Ramos (cell line): ENCODE results near the gene USP2.

Source experiments
- in situ Hi-C: fragments of 300-500 bp; cut with MboI; formaldehyde crosslinking; loops from one replicate; pipeline ENCODE4 v1.14.3; 2022; ENCODE audit warnings: low sequenced_read_pairs; ENCODE audit not compliant: unreplicated experiment

The USP2 gene

GRCh38 chr11:119378851-119379465 lies 2.5 kb downstream of the USP2 start:
- in situ Hi-C loops: no loop called here

GRCh38 chr11:119377961-119378667 lies 3.4 kb downstream of the USP2 start:
- in situ Hi-C loops: no loop called here

DNA sequence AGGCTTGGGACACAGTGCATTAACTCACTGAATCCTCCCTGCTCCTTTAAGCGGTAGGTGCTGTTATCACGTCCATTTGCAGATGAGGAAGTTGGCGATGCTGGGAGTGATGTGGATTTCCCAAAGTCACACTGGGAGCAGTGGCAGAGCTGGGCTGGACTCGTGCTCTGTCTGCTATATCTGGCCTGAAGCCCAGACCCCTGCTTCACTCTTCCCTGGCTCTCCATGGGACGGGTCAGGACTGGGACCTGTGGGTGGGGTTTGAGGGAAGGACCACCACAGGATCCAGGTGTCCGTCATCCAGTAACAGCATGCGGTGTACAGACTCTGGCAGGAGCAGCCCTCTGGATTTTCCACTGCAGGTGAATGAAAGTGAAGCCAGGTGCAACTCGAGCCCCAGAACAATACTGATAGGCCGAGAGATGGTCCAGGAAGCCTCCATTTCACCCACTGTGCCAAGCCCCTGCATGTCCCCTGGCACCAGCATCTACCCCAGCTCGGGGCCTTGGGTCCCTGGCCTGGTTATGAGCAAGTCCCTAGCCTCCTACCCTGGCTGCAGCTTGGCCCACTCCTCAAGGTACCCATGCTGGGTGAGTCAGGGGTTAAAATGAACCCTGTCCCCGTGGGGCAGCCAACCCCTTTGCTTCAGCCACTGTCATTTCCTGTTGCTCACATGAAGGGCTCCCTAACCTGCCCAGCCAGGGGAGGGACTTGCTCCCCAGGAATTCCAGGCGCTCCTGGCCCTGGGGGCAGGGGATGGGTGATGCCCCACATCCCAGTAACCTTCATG lies 4.2 kb downstream of the USP2 start:
- in situ Hi-C loops: no loop called here

- in situ Hi-C loops: no loop called here
These were observed 5.2 kb downstream of the USP2 start for GRCh38 chr11:119376197-119376847.

DNA sequence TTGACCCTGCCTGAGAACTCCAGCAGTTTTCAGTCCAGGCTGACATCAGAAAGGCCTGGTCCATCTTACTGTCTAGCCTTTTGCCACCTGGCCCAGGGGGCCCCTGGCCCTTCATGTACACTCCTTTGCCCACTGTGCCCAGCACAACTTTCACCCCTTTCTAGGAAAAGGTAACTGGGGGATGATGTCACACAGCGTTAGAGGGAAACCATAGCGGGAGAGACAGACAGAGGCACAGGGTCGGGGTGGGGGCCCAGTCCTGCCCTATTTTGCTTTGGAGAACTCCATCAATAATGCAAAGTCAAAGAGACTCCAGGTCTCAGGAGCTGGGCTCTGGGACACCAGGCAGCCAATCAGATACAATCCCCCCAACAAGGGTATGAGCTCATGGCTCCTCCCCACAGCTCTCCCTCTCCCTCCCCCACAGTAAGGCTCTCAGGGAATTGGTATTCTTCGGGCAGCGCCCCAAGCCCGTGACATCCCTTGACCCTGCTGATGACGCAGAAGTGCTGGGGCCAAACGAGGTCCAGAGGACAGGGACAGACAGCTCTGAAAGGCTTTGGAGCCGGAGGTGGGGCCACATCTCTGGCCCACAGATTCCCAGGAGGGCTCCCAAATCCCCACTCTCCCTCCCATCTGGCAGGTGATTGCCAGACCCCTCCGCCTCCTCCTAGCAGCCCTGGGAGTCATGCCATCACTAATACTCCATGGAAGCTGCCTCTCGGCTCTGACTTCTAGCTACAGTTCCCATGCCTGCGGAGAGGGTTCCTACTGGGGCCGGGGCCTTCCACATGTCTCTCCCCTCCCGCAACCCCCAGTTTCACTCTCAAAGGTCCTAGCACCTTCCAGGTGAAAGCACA lies 5.9 kb downstream of the USP2 start:
- in situ Hi-C loops: no loop called here

DNA sequence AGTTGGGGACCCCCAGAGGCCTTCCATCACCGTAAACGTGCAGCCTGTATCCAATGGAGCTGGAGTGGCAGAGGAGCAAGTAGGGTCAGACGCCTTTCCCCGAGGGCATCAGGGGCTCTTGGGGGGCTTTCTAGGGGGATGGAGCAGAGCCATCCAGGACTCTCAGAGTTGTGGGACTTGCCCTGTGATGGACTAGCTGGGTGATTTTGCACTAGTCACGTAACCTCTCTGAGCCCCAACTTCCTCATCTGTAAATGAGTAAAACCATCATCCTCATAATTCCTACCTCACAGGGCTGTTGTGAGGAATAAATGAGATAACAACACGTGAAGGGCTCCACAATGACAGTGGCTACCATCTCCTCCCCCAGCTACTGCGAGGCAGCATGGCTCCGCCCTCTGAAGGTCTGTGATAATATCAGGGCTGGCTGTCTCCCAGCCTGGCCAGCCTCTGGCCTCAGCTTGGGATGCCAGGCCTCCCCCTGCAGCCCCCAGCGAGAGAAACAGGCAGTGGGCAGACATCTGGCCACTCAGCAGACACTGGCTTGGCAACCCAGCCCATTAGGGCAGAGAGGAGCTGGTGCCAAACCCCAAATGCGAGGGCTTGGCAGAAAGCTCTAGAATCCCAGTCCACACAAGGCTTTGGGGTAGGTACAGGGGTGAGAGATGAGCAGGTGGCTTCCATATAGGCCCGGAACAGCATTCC lies 6.7 kb downstream of the USP2 start:
- in situ Hi-C loops: no loop called here

- in situ Hi-C loops: no loop called here
These were observed 7.4 kb downstream of the USP2 start for GRCh38 chr11:119373921-119374631.

GRCh38 chr11:119373059-119373920 lies 8.2 kb downstream of the USP2 start:
- in situ Hi-C loops: no loop called here

DNA sequence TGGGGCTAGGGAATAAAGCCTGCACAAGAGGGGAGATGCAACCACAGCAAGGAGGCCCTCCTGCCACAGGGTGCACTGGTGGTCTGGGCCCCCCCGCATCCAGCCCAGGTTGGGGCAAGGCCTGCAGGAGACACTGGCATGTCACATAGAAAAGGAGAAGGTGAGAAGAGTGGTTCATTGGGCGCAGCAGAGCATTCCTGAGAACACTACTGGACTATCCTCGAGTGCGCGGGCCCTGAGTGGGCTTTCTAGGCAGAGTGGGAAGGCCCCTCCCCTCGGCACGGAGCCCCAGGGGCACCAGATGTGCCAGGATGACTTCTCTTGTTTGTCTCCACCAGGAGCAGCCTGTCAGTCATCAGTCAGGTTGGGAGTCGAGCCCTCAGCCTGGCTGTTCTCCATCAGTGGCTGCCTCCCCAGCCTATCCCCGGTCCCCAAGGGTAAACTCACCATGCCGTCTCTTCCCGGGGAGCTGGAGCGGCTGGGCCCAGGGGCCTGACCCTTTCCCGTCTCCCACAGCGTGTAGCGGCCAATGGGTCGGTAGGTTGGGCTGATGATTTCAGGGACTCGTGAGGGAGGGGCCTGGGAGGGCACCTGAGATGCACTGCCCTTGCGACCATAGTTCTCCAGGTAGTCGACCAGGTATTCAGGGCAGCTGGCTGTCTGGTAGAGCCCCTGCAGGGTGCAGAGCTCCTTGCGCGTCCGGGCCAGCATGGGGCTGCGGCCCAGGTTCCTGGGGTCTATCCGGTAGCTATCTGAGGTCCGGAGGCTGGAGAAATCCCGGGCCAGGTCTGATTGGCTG lies 9.0 kb downstream of the USP2 start:
- in situ Hi-C loops: no loop called here

DNA sequence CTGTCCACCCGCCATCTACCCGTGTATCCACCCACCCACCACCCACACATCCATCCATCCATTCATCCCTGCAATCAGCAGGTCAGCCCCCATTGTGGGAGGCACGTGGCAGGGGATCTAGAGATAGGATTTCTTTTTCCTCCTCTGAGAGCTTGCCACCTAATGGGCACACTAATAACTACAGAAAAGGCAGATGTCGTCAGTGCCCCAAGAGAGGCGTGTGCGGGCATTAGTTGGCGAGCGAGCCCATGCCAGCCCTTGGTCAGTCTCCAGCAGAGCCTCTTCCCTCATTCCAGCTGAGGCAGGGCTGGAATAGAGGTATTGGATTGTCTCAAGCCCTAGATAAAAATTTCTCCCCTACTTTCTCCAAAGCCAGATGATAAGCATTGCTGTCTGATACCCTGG lies 9.7 kb downstream of the USP2 start:
- in situ Hi-C loops: no loop called here

DNA sequence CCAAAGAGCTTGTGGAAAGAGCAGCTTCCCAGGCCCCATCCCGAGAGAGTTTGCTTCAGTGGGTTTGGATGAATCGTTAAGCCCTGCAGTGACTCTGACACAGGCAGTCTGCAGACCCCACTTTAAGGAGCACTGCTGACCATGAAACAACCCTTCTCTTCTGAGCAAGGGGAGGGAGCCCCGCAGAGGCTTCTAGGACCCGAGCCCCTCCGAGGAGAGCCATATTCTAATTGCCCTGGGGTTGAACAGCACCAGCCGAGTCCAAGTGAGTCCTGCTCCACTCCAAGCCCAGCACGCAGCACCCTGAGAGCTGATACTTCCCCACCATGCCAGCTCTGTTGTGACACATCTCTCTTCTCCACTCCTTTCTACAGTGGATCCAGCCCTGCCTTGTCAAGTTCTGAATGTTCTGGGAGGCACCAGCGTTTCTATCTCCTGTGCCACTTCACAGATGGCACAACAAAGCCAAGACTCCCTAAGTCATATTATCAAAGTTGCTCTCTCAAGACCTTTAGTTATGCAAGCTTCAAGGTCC lies 10.4 kb downstream of the USP2 start:
- in situ Hi-C loops: no loop called here

GRCh38 chr11:119370486-119371046 lies 10.9 kb downstream of the USP2 start:
- in situ Hi-C loops: no loop called here

GRCh38 chr11:119369132-119369925 lies 12.2 kb downstream of the USP2 start:
- in situ Hi-C loops: no loop called here

DNA sequence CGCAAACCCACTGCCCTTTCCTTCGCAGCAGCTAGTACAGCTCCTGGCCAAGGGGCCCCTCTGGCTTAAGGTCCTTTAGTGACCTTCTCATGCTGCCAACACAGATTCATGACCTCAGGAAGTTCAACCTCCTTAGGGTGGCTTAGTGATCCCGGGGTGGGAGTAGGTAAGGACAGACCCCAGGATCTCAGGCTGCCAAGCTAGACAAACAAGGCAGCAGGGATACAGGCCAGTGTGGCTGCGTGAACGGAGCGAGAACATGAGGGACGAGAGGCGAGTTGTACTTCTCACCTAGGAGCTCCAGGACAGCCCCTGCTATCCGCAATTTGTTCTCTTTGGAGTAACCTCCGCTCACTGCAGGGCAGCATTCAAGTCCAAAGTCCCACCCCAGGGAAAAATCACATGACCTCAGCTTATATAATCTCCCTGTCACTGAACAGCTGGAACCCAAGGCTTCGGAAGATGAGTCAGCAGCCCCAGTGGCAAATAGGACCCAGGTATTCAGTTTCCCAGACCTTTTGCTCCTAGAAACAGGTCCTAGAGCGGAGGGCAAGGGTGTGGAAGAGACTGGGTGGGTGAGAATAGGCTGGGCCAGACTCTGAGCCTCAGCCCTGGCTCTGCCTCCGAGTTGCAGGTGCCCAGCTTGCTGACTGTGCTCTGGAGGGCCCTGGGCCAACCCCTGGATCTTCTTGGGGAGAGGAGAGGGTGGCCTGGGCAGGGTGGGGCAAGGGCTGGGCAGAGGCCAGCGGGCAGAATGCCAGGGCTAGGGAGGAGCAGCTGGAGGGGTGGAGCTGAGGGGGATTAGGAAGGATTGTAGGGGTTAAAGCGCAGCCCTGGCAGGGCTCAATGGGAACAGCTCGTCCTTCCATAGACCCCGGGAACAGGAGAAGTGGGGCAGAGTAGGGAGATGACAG lies 13.1 kb downstream of the USP2 start:
- in situ Hi-C loops: no loop called here

DNA sequence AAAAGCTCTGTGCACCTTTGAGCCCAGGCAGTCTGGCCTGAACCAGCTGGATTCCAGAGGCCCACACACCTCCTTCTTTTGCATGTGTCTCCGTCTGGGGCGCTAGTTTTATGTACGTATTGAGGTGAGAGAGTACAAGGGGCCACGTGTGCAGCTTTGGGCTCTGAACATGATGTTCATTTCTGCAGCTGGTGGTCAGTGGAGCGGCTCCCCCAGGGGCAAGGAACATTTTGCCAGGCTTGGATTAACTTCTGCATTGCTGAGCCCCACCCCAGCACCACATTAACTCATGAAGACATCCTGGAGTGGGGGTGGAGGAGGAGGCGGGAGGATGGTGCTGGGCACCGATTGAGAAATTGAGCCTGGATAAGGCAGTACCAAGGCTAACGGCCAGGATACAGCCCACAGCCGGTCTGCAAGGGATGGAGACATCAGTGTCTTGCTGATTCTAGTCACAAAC lies 13.8 kb downstream of the USP2 start:
- in situ Hi-C loops: no loop called here
